ENCODE measurements around the gene SYNPR. TPM values are rescaled to one million over a fixed set of nuclear protein-coding genes. Genes with fewer than 3 reads are reported as not detected.

SYNPR gene
- total RNA-seq, 2 experiments from 2014 or later = not detected

DNA sequence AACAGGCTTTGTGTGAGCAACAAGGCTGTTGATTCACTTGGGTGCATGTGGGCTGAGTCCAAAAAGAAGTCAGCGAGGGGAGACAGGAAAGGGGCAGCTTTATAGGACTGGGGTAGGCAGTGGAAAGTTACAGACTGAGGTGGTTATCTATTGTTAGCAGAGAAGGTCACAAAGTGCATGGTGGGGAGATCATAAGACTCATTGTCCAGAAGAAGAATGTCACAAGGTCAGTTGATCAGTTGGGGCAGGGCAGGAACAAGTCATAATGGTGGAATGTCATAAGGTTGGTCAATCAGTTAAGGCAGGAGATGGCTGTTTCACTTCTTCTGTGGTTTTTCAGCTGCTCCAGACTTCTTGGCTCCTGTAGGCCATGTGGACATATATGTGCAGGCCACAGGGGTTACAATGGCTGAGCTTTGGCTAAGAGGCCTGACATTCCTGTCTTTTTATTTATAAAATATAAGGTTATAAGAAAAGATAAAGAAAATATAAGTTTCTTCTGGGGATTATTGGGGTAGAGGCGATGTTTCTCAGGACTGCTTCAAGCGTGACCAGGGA is 304.9 kb downstream of the SYNPR start:
- Histone ChIP-seq H3K36me3 (ENCODE audit: insufficient read depth, low read length) (no peaks in the 10 kb centered on the region), H3K4me3 (ENCODE audit: low read depth, low read length, poor library complexity, severe bottlenecking) (no peak overlapping the region), H2AFZ (ENCODE audit: low read length) (no peak overlapping the region), H3K9me3 (ENCODE audit: low read length) (no peaks in the 10 kb centered on the region), H3K4me2 (ENCODE audit: low read length) (no peak overlapping the region), H3K79me2 (ENCODE audit: insufficient read depth, low read depth, low read length) (no peaks in the 10 kb centered on the region), H3K27ac (ENCODE audit: low read depth, low read length, poor library complexity, severe bottlenecking) (no peak overlapping the region), H3K9me2 (ENCODE audit: insufficient read depth, low read length) (no peaks in the 10 kb centered on the region), H4K20me1 (ENCODE audit: insufficient read depth, low read length) (no peaks in the 10 kb centered on the region), H3K4me1 (ENCODE audit: insufficient read depth, low read length, poor library complexity, severe bottlenecking) (no peaks in the 10 kb centered on the region)
- CTCF ChIA-PET (ENCODE audit: unreplicated experiment) = no interaction called here
- no peak for DNase-seq (ENCODE audit: low spot score)
- intact Hi-C loops (cut with micrococcal nuclease; ENCODE audit: unreplicated experiment) = no loop called here
- BruUV-seq (replicated peaks) = no TSS peak
- TF ChIP-seq, protein P1, sequence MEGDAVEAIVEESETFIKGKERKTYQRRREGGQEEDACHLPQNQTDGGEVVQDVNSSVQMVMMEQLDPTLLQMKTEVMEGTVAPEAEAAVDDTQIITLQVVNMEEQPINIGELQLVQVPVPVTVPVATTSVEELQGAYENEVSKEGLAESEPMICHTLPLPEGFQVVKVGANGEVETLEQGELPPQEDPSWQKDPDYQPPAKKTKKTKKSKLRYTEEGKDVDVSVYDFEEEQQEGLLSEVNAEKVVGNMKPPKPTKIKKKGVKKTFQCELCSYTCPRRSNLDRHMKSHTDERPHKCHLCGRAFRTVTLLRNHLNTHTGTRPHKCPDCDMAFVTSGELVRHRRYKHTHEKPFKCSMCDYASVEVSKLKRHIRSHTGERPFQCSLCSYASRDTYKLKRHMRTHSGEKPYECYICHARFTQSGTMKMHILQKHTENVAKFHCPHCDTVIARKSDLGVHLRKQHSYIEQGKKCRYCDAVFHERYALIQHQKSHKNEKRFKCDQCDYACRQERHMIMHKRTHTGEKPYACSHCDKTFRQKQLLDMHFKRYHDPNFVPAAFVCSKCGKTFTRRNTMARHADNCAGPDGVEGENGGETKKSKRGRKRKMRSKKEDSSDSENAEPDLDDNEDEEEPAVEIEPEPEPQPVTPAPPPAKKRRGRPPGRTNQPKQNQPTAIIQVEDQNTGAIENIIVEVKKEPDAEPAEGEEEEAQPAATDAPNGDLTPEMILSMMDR (conservative IDR thresholded peaks at IDR 0.05; ENCODE audit: low read length) = no peak
- no peak for TF ChIP-seq EZH2phosphoT487 (IDR thresholded peaks at IDR 0.05; ENCODE audit: borderline replicate concordance, low read depth, low read length)
- POLR2A ChIA-PET = no interaction called here

- intact Hi-C loops (cut with micrococcal nuclease; ENCODE audit: unreplicated experiment) = no loop called here
- no peak for DNase-seq (ENCODE audit: low spot score)
- H2AFZ ChIP-seq (ENCODE audit: low read length) = no peak overlapping the region
- TF ChIP-seq EZH2phosphoT487 (IDR thresholded peaks at IDR 0.05; ENCODE audit: borderline replicate concordance, low read depth, low read length) = no peak
- TF ChIP-seq, protein P1 (conservative IDR thresholded peaks at IDR 0.05; ENCODE audit: low read length) = no peak
- CTCF ChIA-PET (ENCODE audit: unreplicated experiment) = no interaction called here
- H3K4me2 ChIP-seq (ENCODE audit: low read length) = no peak overlapping the region
- H3K9me2 ChIP-seq (ENCODE audit: insufficient read depth, low read length) = no peaks in the 10 kb centered on the region
- H3K4me1 ChIP-seq (ENCODE audit: insufficient read depth, low read length, poor library complexity, severe bottlenecking) = no peaks in the 10 kb centered on the region
- no peaks in the 10 kb centered on the region for H3K36me3 ChIP-seq (ENCODE audit: insufficient read depth, low read length)
- no peaks in the 10 kb centered on the region for H3K79me2 ChIP-seq (ENCODE audit: insufficient read depth, low read depth, low read length)
- no peak overlapping the region for H3K27ac ChIP-seq (ENCODE audit: low read depth, low read length, poor library complexity, severe bottlenecking)
- H3K4me3 ChIP-seq (ENCODE audit: low read depth, low read length, poor library complexity, severe bottlenecking) = no peak overlapping the region
- BruUV-seq (replicated peaks) = no TSS peak
- no peaks in the 10 kb centered on the region for H4K20me1 ChIP-seq (ENCODE audit: insufficient read depth, low read length)
- POLR2A ChIA-PET = interaction anchor here (0.7 kb wide), 1 partner anchor 8 kb away, joined by 3 read pairs; no protein-coding TSS in a partner anchor
- no peaks in the 10 kb centered on the region for H3K9me3 ChIP-seq (ENCODE audit: low read length)
Observed at GRCh38 chr3:63584681-63585080, 306.6 kb downstream of the SYNPR start.

DNA sequence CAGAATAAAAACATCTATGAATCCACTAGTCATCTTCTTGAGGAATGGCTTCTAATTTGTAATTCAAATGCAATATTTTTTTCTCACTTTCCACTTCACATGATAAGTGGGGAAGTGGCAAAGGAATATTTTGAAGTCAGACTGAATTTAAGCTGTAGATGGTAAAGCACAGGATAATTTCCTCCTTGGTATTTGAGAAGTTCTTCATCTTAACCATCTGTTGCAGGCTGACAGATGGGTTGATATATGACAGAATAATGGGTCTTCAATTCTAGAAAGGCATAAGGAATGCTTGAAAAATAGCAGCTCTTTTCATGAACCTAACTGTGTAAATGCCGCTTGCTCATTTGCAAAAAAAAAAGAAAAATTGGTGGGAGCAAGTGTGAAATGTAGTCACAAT is 307.8 kb downstream of the SYNPR start:
- H3K36me3 ChIP-seq (ENCODE audit: insufficient read depth, low read length) = no peaks in the 10 kb centered on the region
- BruUV-seq (replicated peaks) = no TSS peak

More for the DNA sequence above, 307.8 kb downstream of the SYNPR start:
- no peak overlapping the region for H3K27ac ChIP-seq (ENCODE audit: low read depth, low read length, poor library complexity, severe bottlenecking)
- H3K4me1 ChIP-seq (ENCODE audit: insufficient read depth, low read length, poor library complexity, severe bottlenecking) = no peaks in the 10 kb centered on the region
- no peak overlapping the region for H3K4me3 ChIP-seq (ENCODE audit: low read depth, low read length, poor library complexity, severe bottlenecking)
- no peak overlapping the region for H3K4me2 ChIP-seq (ENCODE audit: low read length)
- H4K20me1 ChIP-seq (ENCODE audit: insufficient read depth, low read length) = no peaks in the 10 kb centered on the region
- TF ChIP-seq, protein P1 (conservative IDR thresholded peaks at IDR 0.05; ENCODE audit: low read length) = no peak
- TF ChIP-seq EZH2phosphoT487 (IDR thresholded peaks at IDR 0.05; ENCODE audit: borderline replicate concordance, low read depth, low read length) = no peak
- CTCF ChIA-PET (ENCODE audit: unreplicated experiment) = no interaction called here
- intact Hi-C loops (cut with micrococcal nuclease; ENCODE audit: unreplicated experiment) = no loop called here
- H3K9me2 ChIP-seq (ENCODE audit: insufficient read depth, low read length) = no peaks in the 10 kb centered on the region
- H3K79me2 ChIP-seq (ENCODE audit: insufficient read depth, low read depth, low read length) = no peaks in the 10 kb centered on the region
- POLR2A ChIA-PET = no interaction called here
- no peaks in the 10 kb centered on the region for H3K9me3 ChIP-seq (ENCODE audit: low read length)
- no peak for DNase-seq (ENCODE audit: low spot score)
- H2AFZ ChIP-seq (ENCODE audit: low read length) = no peak overlapping the region

Measured in OCI-LY7 (cell line).